ENCODE measurements around the gene HSF2. TPM values are rescaled to one million over a fixed set of nuclear protein-coding genes. Genes with fewer than 3 reads are reported as not detected.

Gene HSF2
- total RNA-seq, 1 experiment from 2014 or later: 12.3 TPM

DNA sequence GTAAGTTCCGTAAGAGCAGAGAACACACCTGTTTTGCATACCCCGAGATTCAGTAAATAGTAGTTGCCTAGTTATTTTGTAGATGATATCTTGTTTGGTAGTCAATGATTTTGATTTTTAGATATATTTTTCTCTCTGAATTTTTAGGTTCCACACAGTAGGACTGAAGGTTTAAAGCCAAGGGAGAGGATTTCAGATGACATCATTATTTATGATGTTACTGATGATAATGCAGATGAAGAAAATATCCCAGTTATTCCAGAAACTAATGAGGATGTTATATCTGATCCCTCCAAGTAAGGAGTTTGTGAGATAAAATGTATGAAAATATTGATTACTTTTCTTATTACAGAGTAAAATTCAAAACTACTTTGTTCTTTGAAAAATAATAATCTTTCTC, 22.6 kb downstream of the HSF2 start:
- CTCF ChIA-PET: no interaction called here
- POLR2A ChIA-PET: no interaction called here
- H3K9me3 ChIP-seq: no peaks in the 10 kb centered on the region

DNA sequence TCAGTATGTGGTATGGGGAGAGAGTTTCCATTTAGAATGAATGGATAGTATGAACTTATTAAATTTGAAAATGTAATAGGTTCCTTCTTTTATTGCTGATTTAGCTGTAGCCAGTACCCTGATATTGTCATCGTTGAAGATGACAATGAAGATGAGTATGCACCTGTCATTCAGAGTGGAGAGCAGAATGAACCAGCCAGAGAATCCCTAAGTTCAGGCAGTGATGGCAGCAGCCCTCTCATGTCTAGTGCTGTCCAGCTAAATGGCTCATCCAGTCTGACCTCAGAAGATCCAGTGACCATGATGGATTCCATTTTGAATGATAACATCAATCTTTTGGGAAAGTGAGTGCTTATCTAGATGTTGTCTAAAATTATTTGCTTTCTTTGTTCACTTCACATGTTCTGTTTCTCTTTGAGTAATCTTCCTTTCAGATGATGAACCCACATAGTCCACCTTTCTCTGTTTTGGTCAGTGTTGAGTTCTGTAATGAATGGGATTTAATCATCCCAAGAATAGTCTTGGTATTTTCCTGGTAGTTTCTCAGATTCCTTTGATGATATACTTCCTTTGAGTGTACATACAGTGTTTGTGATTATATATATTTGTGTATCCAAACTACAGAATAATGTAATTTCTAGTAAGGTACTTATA, 23.3 kb downstream of the HSF2 start:
- H3K4me3 ChIP-seq (ENCODE audit: low read depth, low read length): no peak overlapping the region

More for the DNA sequence above, 22.6 kb downstream of the HSF2 start:
- Histone ChIP-seq H3K36me3 (ENCODE audit: control insufficient read depth, insufficient read depth, low read length) (peaks cover 1% of the 10 kb centered on the region; the same call in 1 of the 2 replicates), H3K27me3 (replicated peaks; ENCODE audit: control insufficient read depth, insufficient read depth, low read length) (no peaks in the 10 kb centered on the region), H3K4me1 (no peaks in the 10 kb centered on the region), H3K4me3 (ENCODE audit: low read depth, low read length) (no peak overlapping the region)
- Mint-ChIP-seq H3K36me3 (ENCODE audit: insufficient read depth, unreplicated experiment) (peaks cover 12% of the 10 kb centered on the region), H3K27me3 (ENCODE audit: insufficient read depth, unreplicated experiment) (no peaks in the 10 kb centered on the region), H3K4me1 (ENCODE audit: low read depth, unreplicated experiment) (no peaks in the 10 kb centered on the region), H3K4me3 (ENCODE audit: unreplicated experiment) (no peak overlapping the region), H3K27ac (ENCODE audit: unreplicated experiment) (no peak overlapping the region), H3K9me3 (ENCODE audit: unreplicated experiment) (no peaks in the 10 kb centered on the region)
- BruUV-seq (replicated peaks): no TSS peak
- no peak for DNase-seq
- TF ChIP-seq, protein P1, sequence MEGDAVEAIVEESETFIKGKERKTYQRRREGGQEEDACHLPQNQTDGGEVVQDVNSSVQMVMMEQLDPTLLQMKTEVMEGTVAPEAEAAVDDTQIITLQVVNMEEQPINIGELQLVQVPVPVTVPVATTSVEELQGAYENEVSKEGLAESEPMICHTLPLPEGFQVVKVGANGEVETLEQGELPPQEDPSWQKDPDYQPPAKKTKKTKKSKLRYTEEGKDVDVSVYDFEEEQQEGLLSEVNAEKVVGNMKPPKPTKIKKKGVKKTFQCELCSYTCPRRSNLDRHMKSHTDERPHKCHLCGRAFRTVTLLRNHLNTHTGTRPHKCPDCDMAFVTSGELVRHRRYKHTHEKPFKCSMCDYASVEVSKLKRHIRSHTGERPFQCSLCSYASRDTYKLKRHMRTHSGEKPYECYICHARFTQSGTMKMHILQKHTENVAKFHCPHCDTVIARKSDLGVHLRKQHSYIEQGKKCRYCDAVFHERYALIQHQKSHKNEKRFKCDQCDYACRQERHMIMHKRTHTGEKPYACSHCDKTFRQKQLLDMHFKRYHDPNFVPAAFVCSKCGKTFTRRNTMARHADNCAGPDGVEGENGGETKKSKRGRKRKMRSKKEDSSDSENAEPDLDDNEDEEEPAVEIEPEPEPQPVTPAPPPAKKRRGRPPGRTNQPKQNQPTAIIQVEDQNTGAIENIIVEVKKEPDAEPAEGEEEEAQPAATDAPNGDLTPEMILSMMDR (IDR thresholded peaks at IDR 0.05; ENCODE audit: insufficient read depth in 1 of 2, low read depth in 1 of 2, low read length in 1 of 2, severe bottlenecking in 1 of 2, unreplicated experiment in 1 of 2): no peak
- intact Hi-C loops (cut with micrococcal nuclease; ENCODE audit: unreplicated experiment): no loop called here

DNA sequence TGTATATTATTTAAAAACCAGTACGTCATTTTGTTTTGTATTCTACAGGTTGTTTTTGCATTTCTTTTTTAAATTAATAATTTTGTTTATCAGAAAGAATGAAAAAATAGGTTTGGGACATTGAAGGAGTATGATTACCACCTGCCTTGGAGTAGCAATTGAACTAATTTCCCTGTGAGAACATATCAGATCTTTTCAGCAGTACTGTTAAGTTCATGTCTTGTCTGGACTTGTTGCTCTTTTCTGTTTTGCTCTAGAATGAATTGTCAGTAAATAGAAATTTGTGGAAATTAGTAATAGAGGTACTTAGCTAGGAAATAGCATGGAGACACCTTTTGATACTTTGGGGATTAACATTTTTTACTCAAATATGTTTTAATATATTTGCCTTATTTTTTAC, 24.3 kb downstream of the HSF2 start:
- Histone ChIP-seq H3K36me3 (ENCODE audit: control insufficient read depth, insufficient read depth, low read length) (peaks cover 1% of the 10 kb centered on the region; the same call in 1 of the 2 replicates), H3K4me3 (ENCODE audit: low read depth, low read length) (no peak overlapping the region), H3K27me3 (replicated peaks; ENCODE audit: control insufficient read depth, insufficient read depth, low read length) (no peaks in the 10 kb centered on the region), H3K9me3 (no peaks in the 10 kb centered on the region), H3K4me1 (no peaks in the 10 kb centered on the region)
- no TSS peak for BruUV-seq (replicated peaks)
- Mint-ChIP-seq H3K4me3 (ENCODE audit: unreplicated experiment) (no peak overlapping the region), H3K27me3 (ENCODE audit: insufficient read depth, unreplicated experiment) (no peaks in the 10 kb centered on the region), H3K27ac (ENCODE audit: unreplicated experiment) (no peak overlapping the region), H3K9me3 (ENCODE audit: unreplicated experiment) (no peaks in the 10 kb centered on the region), H3K4me1 (ENCODE audit: low read depth, unreplicated experiment) (no peaks in the 10 kb centered on the region), H3K36me3 (ENCODE audit: insufficient read depth, unreplicated experiment) (peaks cover 14% of the 10 kb centered on the region)
- POLR2A ChIA-PET: no interaction called here
- TF ChIP-seq, protein P1 (IDR thresholded peaks at IDR 0.05; ENCODE audit: insufficient read depth in 1 of 2, low read depth in 1 of 2, low read length in 1 of 2, severe bottlenecking in 1 of 2, unreplicated experiment in 1 of 2): no peak
- intact Hi-C loops (cut with micrococcal nuclease; ENCODE audit: unreplicated experiment): no loop called here
- DNase-seq: no peak
- CTCF ChIA-PET: no interaction called here

More for the DNA sequence above, 23.3 kb downstream of the HSF2 start:
- H3K27me3 Mint-ChIP-seq (ENCODE audit: insufficient read depth, unreplicated experiment): no peaks in the 10 kb centered on the region
- H3K9me3 Mint-ChIP-seq (ENCODE audit: unreplicated experiment): no peaks in the 10 kb centered on the region
- H3K27me3 ChIP-seq (replicated peaks; ENCODE audit: control insufficient read depth, insufficient read depth, low read length): no peaks in the 10 kb centered on the region
- no peak for DNase-seq
- peaks cover 1% of the 10 kb centered on the region; the same call in 1 of the 2 replicates for H3K36me3 ChIP-seq (ENCODE audit: control insufficient read depth, insufficient read depth, low read length)
- no peaks in the 10 kb centered on the region for H3K4me1 Mint-ChIP-seq (ENCODE audit: low read depth, unreplicated experiment)
- BruUV-seq (replicated peaks): no TSS peak
- intact Hi-C loops (cut with micrococcal nuclease; ENCODE audit: unreplicated experiment): no loop called here
- no peak overlapping the region for H3K4me3 Mint-ChIP-seq (ENCODE audit: unreplicated experiment)
- CTCF ChIA-PET: no interaction called here
- H3K27ac Mint-ChIP-seq (ENCODE audit: unreplicated experiment): no peak overlapping the region
- TF ChIP-seq, protein P1 (IDR thresholded peaks at IDR 0.05; ENCODE audit: insufficient read depth in 1 of 2, low read depth in 1 of 2, low read length in 1 of 2, severe bottlenecking in 1 of 2, unreplicated experiment in 1 of 2): no peak
- peaks cover 14% of the 10 kb centered on the region for H3K36me3 Mint-ChIP-seq (ENCODE audit: insufficient read depth, unreplicated experiment)
- POLR2A ChIA-PET: no interaction called here
- H3K4me1 ChIP-seq: no peaks in the 10 kb centered on the region
- no peaks in the 10 kb centered on the region for H3K9me3 ChIP-seq

Measured in Caco-2 (cell line).